ENCODE measurements around the gene NLRC3.

The NLRC3 gene

GRCh38 chr16:3591436-3591803 lies 14.2 kb upstream of the NLRC3 start:
- no peak for TF ChIP-seq CTCF (IDR thresholded peaks at IDR 0.05; ENCODE audit: low read depth, low read length)
- no peak overlapping the region for H3K4me3 ChIP-seq (ENCODE audit: low read depth, low read length)

GRCh38 chr16:3590736-3591435 lies 13.7 kb upstream of the NLRC3 start:
- TF ChIP-seq CTCF (IDR thresholded peaks at IDR 0.05; ENCODE audit: low read depth, low read length): no peak
- no peak overlapping the region for H3K4me3 ChIP-seq (ENCODE audit: low read depth, low read length)

- H3K4me3 ChIP-seq (ENCODE audit: low read depth, low read length): no peak overlapping the region
- no peak for TF ChIP-seq CTCF (IDR thresholded peaks at IDR 0.05; ENCODE audit: low read depth, low read length)
Observed at GRCh38 chr16:3589991-3590701, 12.9 kb upstream of the NLRC3 start.

- no peak overlapping the region for H3K4me3 ChIP-seq (ENCODE audit: low read depth, low read length)
- TF ChIP-seq CTCF (IDR thresholded peaks at IDR 0.05; ENCODE audit: low read depth, low read length): no peak
Observed at GRCh38 chr16:3589441-3589921, 12.3 kb upstream of the NLRC3 start.

GRCh38 chr16:3589001-3589400 lies 11.8 kb upstream of the NLRC3 start:
- no peak for TF ChIP-seq CTCF (IDR thresholded peaks at IDR 0.05; ENCODE audit: low read depth, low read length)

GRCh38 chr16:3587547-3588110 lies 10.4 kb upstream of the NLRC3 start:
- H3K4me3 ChIP-seq (ENCODE audit: low read depth, low read length): no peak overlapping the region
- TF ChIP-seq CTCF (IDR thresholded peaks at IDR 0.05; ENCODE audit: low read depth, low read length): no peak

More at GRCh38 chr16:3589001-3589400, 11.8 kb upstream of the NLRC3 start:
- H3K4me3 ChIP-seq (ENCODE audit: low read depth, low read length): no peak overlapping the region

GRCh38 chr16:3584412-3584811 lies 7.2 kb upstream of the NLRC3 start:
- TF ChIP-seq CTCF (IDR thresholded peaks at IDR 0.05; ENCODE audit: low read depth, low read length): no peak
- no peak overlapping the region for H3K4me3 ChIP-seq (ENCODE audit: low read depth, low read length)

Measured in WI38 (cell line).